K562 (cell line): Measurements from ENCODE around the gene CPED1. TPM values are rescaled to one million over a fixed set of nuclear protein-coding genes. Genes with fewer than 3 reads are reported as not detected.

ENCODE experiments used
- ATAC-seq: fragments of 200-7000 bp; cut with Tn5 transposase; 3 replicates; pipeline ENCODE4 v1.9.1; 2020; ENCODE audit warnings: moderate library complexity
- BruUV-seq: library from RNA; stranded (reverse); fragments of 400-500 nt; replicated peaks from 2 replicates; lab custom pipeline; 2021; lab: Mats Ljungman, UMichigan
- CTCF ChIA-PET: fragments of 300-600 bp; formaldehyde crosslinking; extraction: SDS; loops from one replicate; lab custom pipeline; 2021; ENCODE audit warnings: low intra/inter-chr PET ratio; lab: Yijun Ruan, JAX
- POLR2A ChIA-PET: fragments of 300-600, 350-650 bp; sonication (Branson Sonifier 250); formaldehyde crosslinking; extraction: SDS; loops from one replicate; lab custom pipeline; 2021; ENCODE audit warnings: antibody characterized with exemption, inconsistent platforms; lab: Yijun Ruan, JAX
- DNase-seq, 4 experiments: peaks; one replicate each; pipeline versions ENCODE4 v3.0.0 to v3.0.0-alpha.2; 2011 to 2018; ENCODE audit warnings: low spot score in 3 of 4, mixed read lengths in 3 of 4; ENCODE audit errors: extremely low read depth in 1 of 4
- FAIRE-seq: peaks from 2 replicates; lab custom pipeline; 2011; peaks lifted over from hg19 to GRCh38; lab: Jason Lieb, UNC
- H2AFZ ChIP-seq: 2 replicates; pipeline ENCODE4 v1.6.0; 2011; ENCODE audit warnings: low read depth, low read length, control low read depth, inconsistent platforms
- H3K27ac ChIP-seq: fragments of 200-600 bp; 3 replicates; pipeline ENCODE4 v1.8.0; 2011; ENCODE audit warnings: low read depth, mild to moderate bottlenecking, control low read depth, inconsistent platforms, low read length, moderate library complexity, mixed read lengths; ENCODE audit errors: extremely low read depth
- H3K27me3 ChIP-seq, 2 experiments: fragments of 300-600 bp in 1 of 2; 2 replicates in 1 of 2; 3 replicates in 1 of 2; pipeline versions ENCODE4 v1.6.0 to v1.8.0; 2011; ENCODE audit warnings: inconsistent platforms in 2 of 2, low read length in 2 of 2, mild to moderate bottlenecking in 1 of 2, mixed read lengths in 1 of 2, moderate library complexity in 1 of 2; ENCODE audit not compliant: control insufficient read depth in 2 of 2, insufficient read depth in 2 of 2
- H3K36me3 ChIP-seq: fragments of 300-600 bp; 3 replicates; pipeline ENCODE4 v1.8.0; 2011; ENCODE audit warnings: mild to moderate bottlenecking, low read length, inconsistent platforms; ENCODE audit not compliant: control insufficient read depth, insufficient read depth
- H3K4me1 ChIP-seq, 2 experiments: fragments of 200-600 bp in 1 of 2; replicated peaks in 1 of 2; 2 replicates in 1 of 2; 3 replicates in 1 of 2; pipeline versions ENCODE4 v1.5.1 to v1.8.0; 2011; ENCODE audit warnings: inconsistent platforms in 2 of 2, low read length in 2 of 2, mild to moderate bottlenecking in 1 of 2, mixed read lengths in 1 of 2, moderate library complexity in 1 of 2; ENCODE audit not compliant: control insufficient read depth in 2 of 2, insufficient read depth in 2 of 2
- H3K4me2 ChIP-seq: 2 replicates; pipeline ENCODE4 v1.6.1; 2011; ENCODE audit warnings: low read length, control low read depth, inconsistent platforms, mixed read lengths; ENCODE audit not compliant: insufficient read depth
- H3K4me3 ChIP-seq: fragments of 200-600 bp; sonication (generic), shearing (Covaris generic); 2 replicates; pipeline ENCODE4 v1.5.1; 2016; ENCODE audit warnings: control low read depth, inconsistent platforms
- H3K79me2 ChIP-seq: fragments of 200-600 bp; 3 replicates; pipeline ENCODE4 v1.8.0; 2011; ENCODE audit warnings: low read length, inconsistent platforms; ENCODE audit not compliant: control insufficient read depth, insufficient read depth
- H3K9ac ChIP-seq, 2 experiments: 2 replicates each; pipeline versions ENCODE4 v1.6.0 to v1.6.1; 2011; ENCODE audit warnings: low read depth in 2 of 2, low read length in 2 of 2, control low read depth in 1 of 2, inconsistent platforms in 1 of 2, mild to moderate bottlenecking in 1 of 2, mixed read lengths in 1 of 2; ENCODE audit not compliant: insufficient read depth in 1 of 2
- H3K9me1 ChIP-seq: one replicate; pipeline ENCODE4 v1.6.0; 2011; ENCODE audit warnings: inconsistent platforms, mild to moderate bottlenecking, low read length, moderate library complexity; ENCODE audit not compliant: control insufficient read depth, insufficient read depth
- H3K9me3 ChIP-seq: replicated peaks from 2 replicates; pipeline ENCODE4 v1.5.1; 2011; ENCODE audit warnings: low read depth, low read length, inconsistent platforms; ENCODE audit not compliant: control insufficient read depth, insufficient read depth
- H4K20me1 ChIP-seq: replicated peaks from 2 replicates; pipeline ENCODE4 v1.6.1; 2011; ENCODE audit warnings: low read length, inconsistent platforms, mixed read lengths; ENCODE audit not compliant: control insufficient read depth, insufficient read depth
- ADNP ChIP-seq: fragments of 200-800 bp; sonication (Bioruptor generic); IDR thresholded peaks from 2 replicates; pipeline ENCODE4 v1.6.1; 2016; ENCODE audit warnings: missing genetic modification characterization, missing compliant biosample characterization
- CBX5 ChIP-seq: IDR thresholded peaks from 2 replicates; pipeline ENCODE4 v1.6.1; 2014; ENCODE audit warnings: low read depth, borderline replicate concordance
- CEBPZ ChIP-seq: fragments of 150-350 bp; IDR thresholded peaks from 2 replicates; pipeline ENCODE4 v1.6.1; 2014; ENCODE audit warnings: low read depth, mild to moderate bottlenecking, low read length, borderline replicate concordance
- COPS2 ChIP-seq: fragments of 450-650 bp; conservative IDR thresholded peaks from 2 replicates; pipeline ENCODE4 v1.6.1; 2016; ENCODE audit warnings: mild to moderate bottlenecking, moderate library complexity
- CSDE1 ChIP-seq, 2 experiments: fragments of 450-650 bp; IDR thresholded peaks; 2 replicates each; pipeline ENCODE4 v1.6.1; 2016; ENCODE audit warnings: mild to moderate bottlenecking in 1 of 2
- HDAC6 ChIP-seq: IDR thresholded peaks from 2 replicates; pipeline ENCODE4 v1.6.1; 2012; ENCODE audit warnings: low read depth, mild to moderate bottlenecking, control low read depth, inconsistent platforms, low read length, moderate library complexity
- HINFP ChIP-seq: fragments of 450-650 bp; conservative IDR thresholded peaks from 2 replicates; pipeline ENCODE4 v1.6.1; 2016; ENCODE audit warnings: missing genetic modification characterization, low read depth, mild to moderate bottlenecking, control low read depth, missing compliant biosample characterization
- MBD1 ChIP-seq: fragments of 250-450 bp; sonication (Bioruptor Pico); IDR thresholded peaks from 2 replicates; pipeline ENCODE4 v1.8.0; 2022; ENCODE audit warnings: inconsistent platforms
- MYNN ChIP-seq, 2 experiments: sonication (generic); formaldehyde crosslinking in 1 of 2; IDR thresholded peaks; 2 replicates each; pipeline versions ENCODE4 v1.5.0 to v1.6.1; 2016 to 2020; ENCODE audit warnings: antibody characterized with exemption in 1 of 2, missing genetic modification reagents in 1 of 2
- RFX5 ChIP-seq: IDR thresholded peaks from 2 replicates; pipeline ENCODE4 v1.6.1; 2011; ENCODE audit warnings: low read depth, mild to moderate bottlenecking, improper control_type of control experiment, low read length
- RNF2 ChIP-seq: sonication (generic); IDR thresholded peaks from 2 replicates; pipeline ENCODE4 v1.6.1; 2016
- RUNX1 ChIP-seq: sonication (generic); IDR thresholded peaks from 2 replicates; pipeline ENCODE4 v1.6.1; 2016; ENCODE audit warnings: antibody characterized with exemption, low read depth
- STAG1 ChIP-seq: sonication (generic); formaldehyde crosslinking; IDR thresholded peaks from 2 replicates; pipeline ENCODE4 v1.5.0; 2020; ENCODE audit warnings: missing genetic modification reagents, borderline replicate concordance
- ZNF24 ChIP-seq: fragments of 450-650 bp; IDR thresholded peaks from 2 replicates; pipeline ENCODE4 v1.6.1; 2016
- ZNF408 ChIP-seq: fragments of 250-450 bp; sonication (Bioruptor Pico); IDR thresholded peaks from 2 replicates; pipeline ENCODE4 v1.4.0; 2020; ENCODE audit warnings: low read depth, mild to moderate bottlenecking, moderate library complexity
- WGBS: fragments of 100-300 bp; shearing (Covaris generic); methylation state at CpG from one replicate; pipeline ENCODE4 v1.1.6; 2016; ENCODE audit warnings: low coverage, mixed read lengths; ENCODE audit not compliant: insufficient coverage; ENCODE audit errors: missing lambda C conversion rate; 5-methylcytosine and 5-hydroxymethylcytosine counted together
- in situ Hi-C: fragments of 300-500 bp; cut with MboI; formaldehyde crosslinking; loops from 4 replicates; pipeline ENCODE4 v1.15.0; 2018; ENCODE audit warnings: inconsistent platforms, mixed read lengths
- intact Hi-C: fragments of 100-400 bp; cut with micrococcal nuclease; formaldehyde crosslinking; loops from 2 replicates; pipeline ENCODE4 v1.14.2; 2022
- polyA plus RNA-seq, 8 experiments: library from polyadenylated mRNA; depleted of rRNA in 4 of 8; stranded (reverse) in 5 of 8; unstranded in 3 of 8; fragments of >200 nt; fragmentation: Nextera tagmentation in 2 of 8; fragmentation: Illumina TruSeq in 1 of 8; extraction: Ambion mirVana in 2 of 8; extraction: Trizol in 1 of 8; gene quantifications; 2 replicates each; pipeline versions ENCODE4 v1.2.1 to v1.2.3, GENCODE V29; 2011 to 2014; ENCODE audit warnings: inconsistent platforms in 1 of 8, missing spikeins in 1 of 8
- total RNA-seq, 7 experiments: library from RNA; depleted of rRNA in 6 of 7; stranded (reverse); fragments of >200 nt in 6 of 7; fragmentation: Illumina TruSeq in 2 of 7; extraction: Trizol in 2 of 7; gene quantifications; 2 replicates each; pipeline versions ENCODE4 v1.2.1 to v1.2.3, GENCODE V29; 2011 to 2021; ENCODE audit warnings: low replicate concordance in 1 of 7

Gene CPED1
- total and polyA plus RNA-seq, 9 of the 15 experiments (the other 6 are each of a cell fraction or from before 2014, with no cell fraction given) = 195 to 393 (median 290) TPM

GRCh38 chr7:121105262-121105661 lies 116.8 kb downstream of the CPED1 start:
- no peak overlapping the region for H2AFZ ChIP-seq
- ChIA-PET POLR2A (no interaction called here), CTCF (interaction anchor here (0.6 to 1.2 kb wide), 2 partner anchors 15 to 1835 kb away, joined by 3 to 4 read pairs; no protein-coding TSS in a partner anchor)
- no peak for FAIRE-seq
- in situ Hi-C loops (no loop called here), intact Hi-C loops (loop anchor here (5.0 kb wide), 2 partner anchors 232 to 313 kb away; no protein-coding TSS in a partner anchor)
- no peak overlapping the region for H3K4me2 ChIP-seq
- no peak for ATAC-seq
- H3K9me1 ChIP-seq = no peaks in the 10 kb centered on the region
- 93% methylated on average over 5 of the region's 5 CpGs for WGBS
- no peaks in the 10 kb centered on the region for H3K9me3 ChIP-seq
- H3K4me3 ChIP-seq = no peak overlapping the region
- peaks cover 97% of the 10 kb centered on the region for H3K36me3 ChIP-seq
- H3K27me3 ChIP-seq = no peaks in the 10 kb centered on the region
- H3K4me1 ChIP-seq = peaks cover 0 to 8% of the 10 kb centered on the region in 2 experiments; a peak in 1 of 5 replicates
- no peak overlapping the region for H3K27ac ChIP-seq
- H3K9ac ChIP-seq = no peak overlapping the region
- H3K79me2 ChIP-seq = peaks cover 79% of the 10 kb centered on the region
- no peaks in the 10 kb centered on the region; the same call in 1 of the 2 replicates for H4K20me1 ChIP-seq
- no peak for DNase-seq
- BruUV-seq = no TSS peak
- no peak for TF ChIP-seq MBD1 (CRISPR knock-in tag)
- TF ChIP-seq ZNF408 (CRISPR knock-in tag) = no peak
- TF ChIP-seq CSDE1 (IDR thresholded peaks at IDR 0.05) = no peak
- no peak for TF ChIP-seq CEBPZ
- TF ChIP-seq MYNN (IDR thresholded peaks at IDR 0.05) = no peak
- no peak for TF ChIP-seq MYNN (CRISPR knock-in tag; IDR thresholded peaks at IDR 0.05)
- no peak for TF ChIP-seq STAG1 (CRISPR knock-in tag)
- no peak for TF ChIP-seq COPS2
- TF ChIP-seq HDAC6 = no peak
- no peak for TF ChIP-seq ZNF24
- no peak for TF ChIP-seq CBX5
- TF ChIP-seq ADNP (tag) = no peak
- TF ChIP-seq RUNX1 = no peak
- no peak for TF ChIP-seq HINFP (tag)
- TF ChIP-seq RNF2 = no peak
- TF ChIP-seq RFX5 = no peak
